ENCODE measurements around the gene RPIA. TPM values are rescaled to one million over a fixed set of nuclear protein-coding genes. Genes with fewer than 3 reads are reported as not detected.

RPIA gene
- total and polyA plus RNA-seq, 3 donors from 2014 or later, result 16.2 to 17.9 (median 16.2) TPM

- no peak for DNase-seq
- H3K27me3 ChIP-seq, result no peaks in the 10 kb centered on the region
- TF ChIP-seq, protein P1, sequence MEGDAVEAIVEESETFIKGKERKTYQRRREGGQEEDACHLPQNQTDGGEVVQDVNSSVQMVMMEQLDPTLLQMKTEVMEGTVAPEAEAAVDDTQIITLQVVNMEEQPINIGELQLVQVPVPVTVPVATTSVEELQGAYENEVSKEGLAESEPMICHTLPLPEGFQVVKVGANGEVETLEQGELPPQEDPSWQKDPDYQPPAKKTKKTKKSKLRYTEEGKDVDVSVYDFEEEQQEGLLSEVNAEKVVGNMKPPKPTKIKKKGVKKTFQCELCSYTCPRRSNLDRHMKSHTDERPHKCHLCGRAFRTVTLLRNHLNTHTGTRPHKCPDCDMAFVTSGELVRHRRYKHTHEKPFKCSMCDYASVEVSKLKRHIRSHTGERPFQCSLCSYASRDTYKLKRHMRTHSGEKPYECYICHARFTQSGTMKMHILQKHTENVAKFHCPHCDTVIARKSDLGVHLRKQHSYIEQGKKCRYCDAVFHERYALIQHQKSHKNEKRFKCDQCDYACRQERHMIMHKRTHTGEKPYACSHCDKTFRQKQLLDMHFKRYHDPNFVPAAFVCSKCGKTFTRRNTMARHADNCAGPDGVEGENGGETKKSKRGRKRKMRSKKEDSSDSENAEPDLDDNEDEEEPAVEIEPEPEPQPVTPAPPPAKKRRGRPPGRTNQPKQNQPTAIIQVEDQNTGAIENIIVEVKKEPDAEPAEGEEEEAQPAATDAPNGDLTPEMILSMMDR (IDR thresholded peaks at IDR 0.05), result no peak
- TF ChIP-seq POLR2A (IDR thresholded peaks at IDR 0.05), result no peak
- H3K4me1 ChIP-seq, result no peaks in the 10 kb centered on the region
- 76 to 78% methylated on average over 3 of the region's 3 CpGs for WGBS, 2 donors
- no peak overlapping the region for H3K4me3 ChIP-seq
- no peaks in the 10 kb centered on the region for H3K36me3 ChIP-seq (ENCODE audit: low read depth, missing control alignments)
- H3K27ac ChIP-seq, result peak overlapping the region in 1 of 2 donors; percentile 34
- intact Hi-C loops (cut with DNase I; ENCODE audit: low total_unique reads), result no loop called here
- no peaks in the 10 kb centered on the region for H3K9me3 ChIP-seq
Measured at GRCh38 chr2:88738271-88738670, 46.8 kb downstream of the RPIA start.

DNA sequence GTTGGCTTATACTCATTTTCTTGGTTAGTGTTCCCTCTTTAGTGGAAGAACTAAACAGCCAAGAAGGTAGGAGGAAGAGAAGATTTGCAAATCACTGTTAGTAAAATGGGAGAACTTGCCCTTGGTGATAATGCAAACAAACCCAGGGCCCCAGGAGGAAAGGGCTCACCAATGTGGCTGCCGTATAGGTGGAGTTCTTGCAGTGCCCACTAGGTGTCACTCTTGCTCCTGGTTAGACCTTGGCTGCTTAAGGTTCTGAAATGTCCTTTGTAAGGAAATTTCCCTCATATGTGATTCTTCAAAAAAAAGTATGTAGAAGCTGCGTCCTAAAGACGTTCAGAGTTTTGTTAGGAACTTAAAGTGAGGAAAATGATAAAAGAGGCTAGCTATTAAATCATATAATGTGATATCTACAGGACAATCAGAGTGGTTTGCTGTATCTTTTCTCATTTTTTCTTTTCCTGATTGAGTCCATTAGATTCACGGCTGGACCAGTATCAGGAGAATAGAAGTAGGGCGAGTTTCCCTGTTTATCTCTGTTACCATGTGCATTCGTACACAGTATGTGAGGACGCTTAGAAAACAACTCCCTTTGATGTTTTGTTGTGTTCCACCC lies 48.6 kb downstream of the RPIA start:
- intact Hi-C loops (cut with DNase I; ENCODE audit: low total_unique reads), result no loop called here
- 56 to 61% methylated on average over 7 of the region's 7 CpGs for WGBS, 2 donors

DNA sequence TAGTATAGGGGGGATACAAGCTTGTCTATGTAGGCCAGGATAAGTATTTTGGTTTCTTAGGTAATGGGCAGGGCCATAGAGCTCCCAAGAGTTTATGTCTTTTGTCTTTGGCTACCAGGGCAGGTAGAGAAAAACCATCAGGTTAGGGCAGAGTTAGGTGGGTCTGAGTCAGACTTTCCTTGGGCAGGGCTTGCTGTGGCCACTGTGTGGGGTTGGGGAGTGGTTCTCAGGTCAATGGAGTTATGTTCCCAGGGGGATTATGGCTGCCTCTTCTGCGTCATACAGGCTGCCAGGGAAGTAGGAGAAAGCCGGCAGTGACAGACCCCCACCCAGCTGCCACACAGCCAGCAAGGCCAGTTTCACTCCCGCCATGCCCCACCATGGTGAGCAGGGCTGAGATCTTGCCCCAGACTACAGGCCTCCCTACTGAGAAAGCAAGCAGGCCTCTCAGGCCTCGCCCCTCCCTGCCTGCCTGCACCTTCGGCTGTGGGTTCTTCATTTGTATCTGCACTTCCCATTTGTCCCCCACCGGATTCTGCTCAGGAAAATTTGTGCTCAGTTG lies 55.5 kb downstream of the RPIA start:
- no peaks in the 10 kb centered on the region for H3K4me1 ChIP-seq
- WGBS, 2 donors, result 96 to 99% methylated on average over 5 to 6 of the region's 6 CpGs
- H3K9me3 ChIP-seq, result no peaks in the 10 kb centered on the region
- TF ChIP-seq, protein P1 (IDR thresholded peaks at IDR 0.05), result no peak
- TF ChIP-seq POLR2A (IDR thresholded peaks at IDR 0.05), result no peak
- no peaks in the 10 kb centered on the region for H3K36me3 ChIP-seq (ENCODE audit: low read depth, missing control alignments)
- H3K27me3 ChIP-seq, result no peaks in the 10 kb centered on the region
- no peak overlapping the region for H3K27ac ChIP-seq
- H3K4me3 ChIP-seq, result no peak overlapping the region
- DNase-seq, result no peak
- intact Hi-C loops (cut with DNase I; ENCODE audit: low total_unique reads), result no loop called here

More for the DNA sequence above, 48.6 kb downstream of the RPIA start:
- TF ChIP-seq POLR2A (IDR thresholded peaks at IDR 0.05), result no peak
- TF ChIP-seq, protein P1 (IDR thresholded peaks at IDR 0.05), result peak; percentile 62 to 84 (median 64)
- H3K4me1 ChIP-seq, result no peaks in the 10 kb centered on the region
- no peaks in the 10 kb centered on the region for H3K9me3 ChIP-seq
- H3K27me3 ChIP-seq, result no peaks in the 10 kb centered on the region
- no peak overlapping the region for H3K4me3 ChIP-seq
- no peaks in the 10 kb centered on the region for H3K36me3 ChIP-seq (ENCODE audit: low read depth, missing control alignments)
- H3K27ac ChIP-seq, result no peak overlapping the region
- peak; percentile 86 for DNase-seq

DNA sequence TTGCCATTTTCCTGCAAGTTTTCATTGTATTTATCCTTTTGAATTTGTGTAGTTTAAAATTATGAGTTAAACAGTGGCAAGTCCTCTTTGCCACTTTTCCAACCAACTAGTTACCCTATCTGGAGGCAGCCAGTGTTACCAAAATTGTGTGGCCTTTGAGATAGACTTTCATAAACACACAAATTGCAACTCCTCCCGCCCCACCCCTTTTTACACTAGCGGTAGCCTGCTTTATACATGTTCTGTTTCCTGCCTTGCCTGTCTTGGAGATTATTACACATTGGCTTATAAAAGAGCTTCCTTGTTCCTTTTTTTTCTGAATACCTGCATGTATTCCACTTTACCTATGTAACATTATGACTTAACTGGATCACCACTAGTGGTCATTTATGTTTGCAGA lies 56.5 kb downstream of the RPIA start:
- no peaks in the 10 kb centered on the region for H3K27me3 ChIP-seq
- no peak for DNase-seq
- H3K36me3 ChIP-seq (ENCODE audit: low read depth, missing control alignments), result no peaks in the 10 kb centered on the region
- H3K4me3 ChIP-seq, result no peak overlapping the region
- H3K9me3 ChIP-seq, result no peaks in the 10 kb centered on the region
- intact Hi-C loops (cut with DNase I; ENCODE audit: low total_unique reads), result no loop called here
- H3K4me1 ChIP-seq, result no peaks in the 10 kb centered on the region
- TF ChIP-seq, protein P1 (IDR thresholded peaks at IDR 0.05), result no peak
- TF ChIP-seq POLR2A (IDR thresholded peaks at IDR 0.05), result no peak
- H3K27ac ChIP-seq, result no peak overlapping the region
- 92 to 99% methylated on average over 2 of the region's 2 CpGs for WGBS, 2 donors

DNA sequence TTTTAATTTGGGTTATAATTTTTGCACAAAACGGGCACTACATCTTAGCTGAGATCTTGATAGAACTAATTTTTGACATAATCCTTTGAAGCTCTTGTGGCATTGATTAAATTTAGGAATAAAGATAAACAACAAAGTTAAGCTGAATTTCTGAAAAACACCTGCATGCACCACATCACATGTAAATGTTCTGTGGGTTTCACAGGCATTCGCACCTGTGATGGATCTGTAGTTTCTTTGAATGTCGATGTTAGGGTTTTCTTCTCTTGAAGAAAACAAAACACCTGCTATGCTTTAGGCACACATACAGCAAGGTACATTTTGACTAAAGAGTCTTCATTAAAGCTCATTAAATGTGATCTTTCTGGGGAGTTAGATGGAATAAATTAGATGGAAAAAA lies 60.3 kb downstream of the RPIA start:
- H3K4me1 ChIP-seq, result no peaks in the 10 kb centered on the region
- H3K27ac ChIP-seq, result no peak overlapping the region
- H3K4me3 ChIP-seq, result no peak overlapping the region
- H3K27me3 ChIP-seq, result no peaks in the 10 kb centered on the region
- no peaks in the 10 kb centered on the region for H3K36me3 ChIP-seq (ENCODE audit: low read depth, missing control alignments)
- 88 to 96% methylated on average over 3 of the region's 3 CpGs for WGBS, 2 donors
- TF ChIP-seq, protein P1 (IDR thresholded peaks at IDR 0.05), result no peak
- no peak for TF ChIP-seq POLR2A (IDR thresholded peaks at IDR 0.05)
- DNase-seq, result no peak
- intact Hi-C loops (cut with DNase I; ENCODE audit: low total_unique reads), result no loop called here
- H3K9me3 ChIP-seq, result no peaks in the 10 kb centered on the region

All from testis (tissue), 3 donors.